KG1 (cell line): ENCODE data around the gene RIBC1.
"Not testable (repeated sequence)": the region's sequence is repeated elsewhere in the genome, so short reads cannot be mapped to it uniquely, and the experiment has no call there.

Experiments
- DNase-seq: peaks from one replicate; lab custom pipeline; 2025; lab: John Stamatoyannopoulos, UW

RIBC1 gene

GRCh38 chrX:53437206-53437605, 14.5 kb downstream of the RIBC1 start:
- no peak for DNase-seq

GRCh38 chrX:53438174-53438831, 15.6 kb downstream of the RIBC1 start:
- no peak for DNase-seq

GRCh38 chrX:53438832-53439230, 16.2 kb downstream of the RIBC1 start:
- no peak for DNase-seq

GRCh38 chrX:53440101-53440500, 17.4 kb downstream of the RIBC1 start:
- no peak for DNase-seq

- DNase-seq, result no peak
Observed at GRCh38 chrX:53440621-53441517, 18.2 kb downstream of the RIBC1 start.

GRCh38 chrX:53441531-53442321, 19.1 kb downstream of the RIBC1 start:
- no peak for DNase-seq

GRCh38 chrX:53442322-53442631, 19.6 kb downstream of the RIBC1 start:
- DNase-seq, result no peak

- peak; percentile 2 for DNase-seq
Observed at GRCh38 chrX:53445977-53446376, 23.3 kb downstream of the RIBC1 start.

- no peak for DNase-seq
Observed at GRCh38 chrX:53447441-53447840, 24.8 kb downstream of the RIBC1 start.

- no peak for DNase-seq
Observed at GRCh38 chrX:53449632-53450031, 27.0 kb downstream of the RIBC1 start.

GRCh38 chrX:53452812-53453211, 30.1 kb downstream of the RIBC1 start:
- DNase-seq, result no peak

- no peak for DNase-seq
Observed at GRCh38 chrX:53456254-53456653, 33.6 kb downstream of the RIBC1 start.

GRCh38 chrX:53458082-53458481, 35.4 kb downstream of the RIBC1 start:
- DNase-seq, result no peak

GRCh38 chrX:53468659-53469058, 46.0 kb downstream of the RIBC1 start:
- not testable (repeated sequence) for DNase-seq

GRCh38 chrX:53471346-53471745, 48.7 kb downstream of the RIBC1 start:
- no peak for DNase-seq

GRCh38 chrX:53474707-53475106, 52.0 kb downstream of the RIBC1 start:
- peak; percentile 3 for DNase-seq

- DNase-seq, result no peak
Observed at GRCh38 chrX:53476371-53476770, 53.7 kb downstream of the RIBC1 start.

GRCh38 chrX:53479301-53479700, 56.6 kb downstream of the RIBC1 start:
- no peak for DNase-seq
